K562 (cell line): ENCODE measurements around the gene APBA2. TPM values are rescaled to one million over a fixed set of nuclear protein-coding genes. Genes with fewer than 3 reads are reported as not detected.

Experiments used
- ARID1B ChIP-seq: fragments of 450-650 bp; IDR thresholded peaks from 2 replicates; pipeline ENCODE4 v1.6.1; 2016; ENCODE audit warnings: antibody characterized with exemption, mild to moderate bottlenecking, inconsistent platforms
- BHLHE40 ChIP-seq: IDR thresholded peaks from 2 replicates; pipeline ENCODE4 v1.6.1; 2011; ENCODE audit warnings: low read length, improper control_type of control experiment
- CBFA2T2 ChIP-seq: fragments of 450-650 bp; conservative IDR thresholded peaks from 2 replicates; pipeline ENCODE4 v1.6.1; 2017; ENCODE audit warnings: mild to moderate bottlenecking
- CXXC5 ChIP-seq: fragments of 250-450 bp; sonication (Bioruptor Pico); IDR thresholded peaks from 2 replicates; pipeline ENCODE4 v1.8.0; 2022; ENCODE audit warnings: inconsistent platforms, mild to moderate bottlenecking, moderate library complexity
- GATAD2B ChIP-seq: fragments of 450-650 bp; IDR thresholded peaks from 2 replicates; pipeline ENCODE4 v1.6.1; 2017; ENCODE audit warnings: mild to moderate bottlenecking, borderline replicate concordance
- HDAC1 ChIP-seq, 2 experiments: fragments of 450-650 bp; IDR thresholded peaks; 2 replicates each; pipeline ENCODE4 v1.6.1; 2016 to 2017; ENCODE audit warnings: inconsistent platforms in 1 of 2, mild to moderate bottlenecking in 1 of 2, moderate library complexity in 1 of 2
- NCOR1 ChIP-seq: fragments of 450-650 bp; IDR thresholded peaks from 2 replicates; pipeline ENCODE4 v1.6.1; 2016; ENCODE audit warnings: mild to moderate bottlenecking, moderate library complexity
- NR2C1 ChIP-seq, 2 experiments: fragments of 450-650 bp; IDR thresholded peaks; 2 replicates each; pipeline ENCODE4 v1.6.1; 2017; ENCODE audit warnings: mild to moderate bottlenecking in 2 of 2, antibody characterized with exemption in 1 of 2, inconsistent platforms in 1 of 2, missing compliant biosample characterization in 1 of 2, missing genetic modification characterization in 1 of 2
- NR2C2 ChIP-seq, 2 experiments: fragments of 200-800 bp in 1 of 2; sonication (Bioruptor generic) in 1 of 2; sonication (generic) in 1 of 2; formaldehyde crosslinking in 1 of 2; IDR thresholded peaks; 2 replicates each; pipeline versions ENCODE4 v1.6.1 to v1.8.0; 2016 to 2022; ENCODE audit warnings: mild to moderate bottlenecking in 1 of 2, missing compliant biosample characterization in 1 of 2, missing genetic modification characterization in 1 of 2, missing genetic modification reagents in 1 of 2
- POLR2AphosphoS5 ChIP-seq: IDR thresholded peaks from 2 replicates; pipeline ENCODE4 v1.6.1; 2011; ENCODE audit warnings: mild to moderate bottlenecking, low read depth, low read length, moderate library complexity; ENCODE audit not compliant: control insufficient read depth, insufficient read depth
- RCOR1 ChIP-seq, 2 experiments: IDR thresholded peaks; 2 replicates each; pipeline ENCODE4 v1.6.1; 2012; ENCODE audit warnings: low read depth in 2 of 2, low read length in 2 of 2, borderline replicate concordance in 1 of 2, improper control_type of control experiment in 1 of 2
- SMARCA4 ChIP-seq: fragments of 450-650 bp; IDR thresholded peaks from 2 replicates; pipeline ENCODE4 v1.6.1; 2016
- SOX6 ChIP-seq: fragments of 450-650 bp; IDR thresholded peaks from 2 replicates; pipeline ENCODE4 v1.6.1; 2014; ENCODE audit warnings: mild to moderate bottlenecking
- STAT5A ChIP-seq: IDR thresholded peaks from 2 replicates; pipeline ENCODE4 v1.6.1; 2012; ENCODE audit warnings: low read length, inconsistent platforms, borderline replicate concordance
- TCF3 ChIP-seq: sonication (generic); formaldehyde crosslinking; IDR thresholded peaks from 2 replicates; pipeline ENCODE4 v1.4.0; 2020; ENCODE audit warnings: mild to moderate bottlenecking, missing genetic modification reagents
- TCFL5 ChIP-seq: fragments of 250-450 bp; sonication (Bioruptor Pico); conservative IDR thresholded peaks from 2 replicates; pipeline ENCODE4 v1.6.1; 2021; ENCODE audit warnings: mild to moderate bottlenecking, moderate library complexity, matching md5 sums
- TEAD4 ChIP-seq, 2 experiments: sonication (generic) in 1 of 2; formaldehyde crosslinking in 1 of 2; IDR thresholded peaks; 2 replicates each; pipeline versions ENCODE4 v1.6.1 to v1.8.0; 2012 to 2022; ENCODE audit warnings: borderline replicate concordance in 1 of 2, inconsistent platforms in 1 of 2, low read length in 1 of 2, mild to moderate bottlenecking in 1 of 2, missing genetic modification reagents in 1 of 2
- ZNF583 ChIP-seq: fragments of 250-450 bp; sonication (Bioruptor Pico); IDR thresholded peaks from 2 replicates; pipeline ENCODE4 v1.4.0; 2020
- ZZZ3 ChIP-seq: fragments of 450-650 bp; IDR thresholded peaks from 2 replicates; pipeline ENCODE4 v1.6.1; 2016; ENCODE audit warnings: antibody characterized with exemption, mild to moderate bottlenecking, moderate library complexity
- polyA plus RNA-seq, 8 experiments: library from polyadenylated mRNA; depleted of rRNA in 4 of 8; stranded (reverse) in 5 of 8; unstranded in 3 of 8; fragments of >200 nt; fragmentation: Nextera tagmentation in 2 of 8; fragmentation: Illumina TruSeq in 1 of 8; extraction: Ambion mirVana in 2 of 8; extraction: Trizol in 1 of 8; gene quantifications; 2 replicates each; pipeline versions ENCODE4 v1.2.1 to v1.2.3, GENCODE V29; 2011 to 2014; ENCODE audit warnings: inconsistent platforms in 1 of 8, missing spikeins in 1 of 8
- total RNA-seq, 7 experiments: library from RNA; depleted of rRNA in 6 of 7; stranded (reverse); fragments of >200 nt in 6 of 7; fragmentation: Illumina TruSeq in 2 of 7; extraction: Trizol in 2 of 7; gene quantifications; 2 replicates each; pipeline versions ENCODE4 v1.2.1 to v1.2.3, GENCODE V29; 2011 to 2021; ENCODE audit warnings: low replicate concordance in 1 of 7
- TF ChIP-seq, protein P1 (sequence below): fragments of 200-800 bp; sonication (Bioruptor generic); IDR thresholded peaks from 2 replicates; pipeline ENCODE4 v1.6.1; 2017; ENCODE audit warnings: missing genetic modification characterization, missing compliant biosample characterization
- TF ChIP-seq, protein P2 (sequence below), 2 experiments: IDR thresholded peaks in 1 of 2; conservative IDR thresholded peaks in 1 of 2; 2 replicates each; pipeline ENCODE4 v1.6.1; 2016; ENCODE audit warnings: low read depth in 2 of 2, mild to moderate bottlenecking in 1 of 2, missing compliant biosample characterization in 1 of 2, missing genetic modification characterization in 1 of 2, moderate library complexity in 1 of 2

The APBA2 gene
- total and polyA plus RNA-seq, 9 of the 15 experiments (the other 6 are each of a cell fraction or from before 2014, with no cell fraction given): 0.24 to 40.9 (median 25.2) TPM

DNA sequence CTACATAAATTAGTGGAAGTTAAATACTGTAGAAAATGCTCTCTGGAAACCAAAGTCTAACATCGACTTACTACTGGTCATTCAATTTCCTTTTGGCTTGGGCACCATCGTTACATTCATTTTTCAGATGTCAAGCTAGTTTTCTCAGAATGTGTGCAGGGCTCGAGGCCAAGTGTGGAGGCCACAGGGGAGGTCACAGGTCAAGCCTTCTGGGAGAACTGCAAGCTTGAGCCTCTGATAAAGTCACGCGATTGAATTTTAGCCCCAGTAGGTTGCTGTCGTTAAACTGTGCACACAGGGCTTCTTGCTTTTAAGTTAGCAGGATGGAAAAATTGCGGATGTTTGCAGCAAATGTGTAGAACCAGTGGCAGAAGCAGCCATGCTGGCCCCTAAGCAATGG lies 182.2 kb downstream of the APBA2 start (continued):
- peak; percentile 67 for TF ChIP-seq ARID1B
- TF ChIP-seq POLR2AphosphoS5: 0 out of 2 replicates have a peak, but pooled peaks have one; percentile 27
- TF ChIP-seq NCOR1: peak; percentile 37; the same call in 1 of the 2 replicates
- no peak for TF ChIP-seq ZNF583 (CRISPR knock-in tag)
- peak; percentile 93 for TF ChIP-seq BHLHE40
- TF ChIP-seq, protein P1, sequence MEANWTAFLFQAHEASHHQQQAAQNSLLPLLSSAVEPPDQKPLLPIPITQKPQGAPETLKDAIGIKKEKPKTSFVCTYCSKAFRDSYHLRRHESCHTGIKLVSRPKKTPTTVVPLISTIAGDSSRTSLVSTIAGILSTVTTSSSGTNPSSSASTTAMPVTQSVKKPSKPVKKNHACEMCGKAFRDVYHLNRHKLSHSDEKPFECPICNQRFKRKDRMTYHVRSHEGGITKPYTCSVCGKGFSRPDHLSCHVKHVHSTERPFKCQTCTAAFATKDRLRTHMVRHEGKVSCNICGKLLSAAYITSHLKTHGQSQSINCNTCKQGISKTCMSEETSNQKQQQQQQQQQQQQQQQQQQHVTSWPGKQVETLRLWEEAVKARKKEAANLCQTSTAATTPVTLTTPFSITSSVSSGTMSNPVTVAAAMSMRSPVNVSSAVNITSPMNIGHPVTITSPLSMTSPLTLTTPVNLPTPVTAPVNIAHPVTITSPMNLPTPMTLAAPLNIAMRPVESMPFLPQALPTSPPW (CRISPR knock-in tag): no peak
- TF ChIP-seq, protein P2, sequence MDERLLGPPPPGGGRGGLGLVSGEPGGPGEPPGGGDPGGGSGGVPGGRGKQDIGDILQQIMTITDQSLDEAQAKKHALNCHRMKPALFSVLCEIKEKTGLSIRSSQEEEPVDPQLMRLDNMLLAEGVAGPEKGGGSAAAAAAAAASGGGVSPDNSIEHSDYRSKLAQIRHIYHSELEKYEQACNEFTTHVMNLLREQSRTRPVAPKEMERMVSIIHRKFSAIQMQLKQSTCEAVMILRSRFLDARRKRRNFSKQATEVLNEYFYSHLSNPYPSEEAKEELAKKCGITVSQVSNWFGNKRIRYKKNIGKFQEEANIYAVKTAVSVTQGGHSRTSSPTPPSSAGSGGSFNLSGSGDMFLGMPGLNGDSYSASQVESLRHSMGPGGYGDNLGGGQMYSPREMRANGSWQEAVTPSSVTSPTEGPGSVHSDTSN (CRISPR knock-in tag; IDR thresholded peaks at IDR 0.05; ENCODE audit: low read depth): no peak
- TF ChIP-seq, protein P2 (tag; conservative IDR thresholded peaks at IDR 0.05; ENCODE audit: low read depth): peak; percentile 38; the same call in 1 of the 2 replicates
- peak; percentile 72 for TF ChIP-seq TCF3
- peak; percentile 33; the same call in 1 of the 2 replicates for TF ChIP-seq SOX6
- no peak for TF ChIP-seq ZZZ3
- TF ChIP-seq STAT5A: peak; percentile 39; the same call in 1 of the 2 replicates
- 0 out of 2 replicates have a peak, but pooled peaks have one; percentile 13 for TF ChIP-seq SMARCA4
- peak; percentile 58 for TF ChIP-seq CBFA2T2
- no peak for TF ChIP-seq GATAD2B
- peak; percentile 38; the same call in 1 of the 2 replicates for TF ChIP-seq CXXC5
- TF ChIP-seq TEAD4 (IDR thresholded peaks at IDR 0.05; ENCODE audit: low read length): peak; percentile 63
- TF ChIP-seq TEAD4 (CRISPR knock-in tag; IDR thresholded peaks at IDR 0.05; ENCODE audit: borderline replicate concordance): no peak
- no peak for TF ChIP-seq TCFL5 (CRISPR knock-in tag)
- TF ChIP-seq NR2C1 (IDR thresholded peaks at IDR 0.05): peak; percentile 89
- peak; percentile 91 for TF ChIP-seq NR2C1 (tag; IDR thresholded peaks at IDR 0.05)
- TF ChIP-seq NR2C2 (CRISPR knock-in tag; IDR thresholded peaks at IDR 0.05): peak; percentile 68; the same call in 1 of the 2 replicates
- TF ChIP-seq NR2C2 (tag; IDR thresholded peaks at IDR 0.05): peak; percentile 86
- TF ChIP-seq HDAC1 (IDR thresholded peaks at IDR 0.05): peak in 1 of 2 experiments; percentile 45; a peak in 2 of 4 replicates
- TF ChIP-seq RCOR1 (IDR thresholded peaks at IDR 0.05; ENCODE audit: borderline replicate concordance in 1 of 2, low read depth in 2 of 2, low read length in 2 of 2): peak in 1 of 2 experiments; percentile 87; a peak in 2 of 4 replicates
